SJCRH30 (cell line): Measurements from ENCODE around the gene CNTD1. TPM values are rescaled to one million over a fixed set of nuclear protein-coding genes. Genes with fewer than 3 reads are reported as not detected.
"Not testable (repeated sequence)": the region's sequence is repeated elsewhere in the genome, so short reads cannot be mapped to it uniquely, and the experiment has no call there.

Source experiments
- DNase-seq, 2 experiments: peaks; one replicate each; pipeline ENCODE4 v3.0.0-alpha.2; 2015 to 2020
- H3K27ac ChIP-seq: fragments of 250-450 bp; sonication (Bioruptor Pico); 2 replicates; pipeline ENCODE4 v1.5.1; 2020; ENCODE audit warnings: mild to moderate bottlenecking, moderate library complexity
- H3K27me3 ChIP-seq: fragments of 250-450 bp; sonication (Bioruptor Pico); 2 replicates; pipeline ENCODE4 v1.5.1; 2020; ENCODE audit warnings: mild to moderate bottlenecking, moderate library complexity
- H3K36me3 ChIP-seq: fragments of 250-450 bp; sonication (Bioruptor Pico); 2 replicates; pipeline ENCODE4 v1.5.1; 2020; ENCODE audit warnings: mild to moderate bottlenecking, moderate library complexity
- H3K4me1 ChIP-seq: fragments of 250-450 bp; sonication (Bioruptor Pico); 2 replicates; pipeline ENCODE4 v1.5.1; 2020; ENCODE audit warnings: mild to moderate bottlenecking, moderate library complexity
- H3K4me3 ChIP-seq: fragments of 250-450 bp; sonication (Bioruptor Pico); 2 replicates; pipeline ENCODE4 v1.5.1; 2020; ENCODE audit warnings: mild to moderate bottlenecking, moderate library complexity
- H3K9me3 ChIP-seq: fragments of 250-450 bp; sonication (Bioruptor Pico); replicated peaks from 2 replicates; pipeline ENCODE4 v1.5.1; 2020; ENCODE audit warnings: mild to moderate bottlenecking, moderate library complexity
- total RNA-seq: library from RNA; depleted of rRNA; stranded (reverse); fragments of >200 nt; shearing (Covaris generic); gene quantifications from 2 replicates; pipeline ENCODE4 v1.2.3, GENCODE V29; 2014; rRNA removed

CNTD1 gene
- total RNA-seq, 1 experiment from 2014 or later, result 0.10 TPM

DNA sequence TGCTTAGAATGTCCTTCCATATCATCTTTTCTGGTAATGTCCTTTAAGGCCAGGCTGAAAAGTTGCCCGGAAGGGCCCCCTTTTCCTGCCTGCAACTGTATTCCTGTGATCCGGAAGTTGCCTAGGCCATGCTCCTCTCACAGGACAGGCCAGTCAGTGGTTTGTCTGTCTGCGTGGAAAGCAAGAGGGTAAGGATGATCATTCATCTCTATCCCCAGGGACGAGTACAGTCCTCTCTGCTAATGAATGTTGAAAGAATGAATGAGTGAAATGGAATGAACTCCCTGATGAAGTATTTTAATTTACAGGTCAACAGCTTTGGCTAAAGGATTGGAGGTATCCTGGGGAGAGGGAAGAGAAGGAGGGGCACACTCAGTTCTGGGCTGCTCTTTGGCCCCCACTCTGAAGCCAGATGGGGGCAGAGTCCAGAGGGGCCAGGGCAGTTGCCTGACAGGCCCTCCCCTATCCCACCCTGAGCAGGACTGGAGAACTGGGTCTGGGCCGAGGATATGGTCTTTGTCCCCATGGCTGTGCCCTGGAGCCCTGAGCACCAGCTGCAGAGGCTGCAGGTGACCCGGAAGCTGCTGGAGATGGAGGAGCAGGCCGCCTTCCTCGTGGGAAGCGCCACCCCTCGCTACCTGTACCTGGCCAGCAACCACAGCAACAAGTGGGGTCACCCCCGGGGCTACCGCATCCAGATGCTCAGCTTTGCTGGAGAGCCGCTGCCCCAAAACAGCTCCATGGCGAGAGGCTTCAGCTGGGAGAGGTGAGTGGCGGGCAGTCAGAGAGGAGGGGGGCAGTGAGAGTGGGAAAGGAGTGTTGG is 55.5 kb downstream of the CNTD1 start:
- H3K4me3 ChIP-seq, result no peak overlapping the region
- no peaks in the 10 kb centered on the region for H3K36me3 ChIP-seq
- H3K27me3 ChIP-seq, result no peaks in the 10 kb centered on the region
- H3K9me3 ChIP-seq, result no peaks in the 10 kb centered on the region
- H3K27ac ChIP-seq, result no peak overlapping the region
- DNase-seq, result no peak
- H3K4me1 ChIP-seq, result peaks cover 4% of the 10 kb centered on the region; the same call in 1 of the 2 replicates

DNA sequence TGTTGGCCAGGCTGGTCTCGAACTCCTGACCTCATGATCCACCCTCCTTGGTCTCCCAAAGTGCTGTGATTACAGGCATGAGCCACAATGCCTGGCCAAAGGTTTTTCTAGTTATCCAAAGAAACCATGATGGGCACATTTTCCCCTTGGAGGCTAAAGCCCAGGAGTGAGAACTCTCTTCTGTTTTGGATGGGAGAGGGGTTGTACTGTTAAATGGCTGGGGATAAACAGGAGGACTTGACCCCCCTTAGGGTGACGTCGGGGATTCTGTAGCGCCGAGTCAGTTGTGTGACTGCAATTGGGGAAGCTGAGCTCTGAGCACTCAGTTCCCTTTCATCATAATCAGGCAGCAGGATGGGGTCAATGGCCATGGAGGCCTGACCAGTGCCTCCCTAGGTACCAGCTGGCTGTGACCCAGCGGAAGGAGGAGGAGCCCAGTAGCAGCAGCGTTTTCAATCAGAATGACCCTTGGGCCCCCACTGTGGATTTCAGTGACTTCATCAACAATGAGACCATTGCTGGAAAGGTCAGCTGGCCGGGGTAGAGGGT is 56.5 kb downstream of the CNTD1 start:
- no peaks in the 10 kb centered on the region for H3K27me3 ChIP-seq
- DNase-seq, result no peak
- H3K36me3 ChIP-seq, result no peaks in the 10 kb centered on the region
- no peaks in the 10 kb centered on the region for H3K9me3 ChIP-seq
- no peak overlapping the region for H3K27ac ChIP-seq
- no peak overlapping the region for H3K4me3 ChIP-seq
- H3K4me1 ChIP-seq, result peaks cover 4% of the 10 kb centered on the region; the same call in 1 of the 2 replicates

GRCh38 chr17:42856093-42856492 is 57.4 kb downstream of the CNTD1 start:
- not testable (repeated sequence) for H3K27ac ChIP-seq, H3K36me3 ChIP-seq, H3K27me3 ChIP-seq, H3K4me1 ChIP-seq, H3K9me3 ChIP-seq, DNase-seq, H3K4me3 ChIP-seq

GRCh38 chr17:42856516-42856915 is 57.9 kb downstream of the CNTD1 start:
- H3K4me3 ChIP-seq, H3K4me1 ChIP-seq, H3K27me3 ChIP-seq, H3K9me3 ChIP-seq, H3K36me3 ChIP-seq, H3K27ac ChIP-seq, DNase-seq: not testable (repeated sequence)

DNA sequence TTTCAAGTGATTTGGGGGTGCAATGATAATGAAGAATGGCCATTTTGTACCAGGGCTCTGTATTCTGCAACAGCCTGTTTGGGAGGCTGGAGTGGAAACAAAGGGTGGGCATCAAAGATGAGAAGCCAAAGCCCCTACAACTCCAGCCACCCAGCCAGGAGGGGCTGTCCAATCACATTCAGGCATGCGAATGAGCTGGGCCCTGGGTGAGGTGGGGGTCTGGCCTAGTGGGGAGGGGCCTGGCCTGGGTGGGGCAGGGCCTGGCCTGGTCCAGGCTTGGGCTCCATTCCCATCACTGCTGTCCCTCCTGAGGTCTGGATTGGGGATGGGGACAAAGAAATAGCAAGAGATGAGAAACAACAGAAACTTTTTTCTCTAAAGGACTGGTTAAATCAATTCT is 58.7 kb downstream of the CNTD1 start:
- Histone ChIP-seq H3K27me3 (no peaks in the 10 kb centered on the region), H3K27ac (no peak overlapping the region), H3K9me3 (no peaks in the 10 kb centered on the region), H3K4me3 (no peak overlapping the region), H3K36me3 (no peaks in the 10 kb centered on the region), H3K4me1 (no peaks in the 10 kb centered on the region)
- no peak for DNase-seq

Other genes starting within 250 kb of the CNTD1 start
- 0.73 and 0.76 TPM in 2 replicates for gene HSD17B1, start 245.9 kb upstream of the CNTD1 start, total RNA-seq
- gene COASY, start 236.7 kb upstream of the CNTD1 start, total RNA-seq, result 33.7 and 36.3 TPM in 2 replicates
- gene MLX, start 231.8 kb upstream of the CNTD1 start, total RNA-seq, result 44.5 and 48.4 TPM in 2 replicates
- gene PSMC3IP, start 221.1 kb upstream of the CNTD1 start, total RNA-seq, result 23.8 and 29.7 TPM in 2 replicates
- gene RETREG3, start 189.5 kb upstream of the CNTD1 start, total RNA-seq, result 34.5 and 36.2 TPM in 2 replicates
- 111 and 122 TPM in 2 replicates for gene TUBG1, start 189.2 kb upstream of the CNTD1 start, total RNA-seq
- 6.2 and 10.4 TPM in 2 replicates for gene TUBG2, start 139.6 kb upstream of the CNTD1 start, total RNA-seq
- 10.9 and 13.7 TPM in 2 replicates for gene PLEKHH3, start 121.9 kb upstream of the CNTD1 start, total RNA-seq
- 0.99 and 1.0 TPM in 2 replicates for gene CCR10, start 117.0 kb upstream of the CNTD1 start, total RNA-seq
- 4.0 and 5.0 TPM in 2 replicates for gene CNTNAP1, start 116.3 kb upstream of the CNTD1 start, total RNA-seq
- 17.3 and 27.0 TPM in 2 replicates for gene EZH1, start 53.8 kb upstream of the CNTD1 start, total RNA-seq
- not detected in 2 replicates for gene RAMP2, start 37.6 kb upstream of the CNTD1 start, total RNA-seq
- 71.0 and 79.3 TPM in 2 replicates for gene VPS25, start 25.4 kb upstream of the CNTD1 start, total RNA-seq
- gene WNK4, start 18.3 kb upstream of the CNTD1 start, total RNA-seq, result 0.18 and 0.32 TPM in 2 replicates
- gene COA3, start 157 bp upstream of the CNTD1 start, total RNA-seq, result 105 and 107 TPM in 2 replicates
- gene BECN1, start 25.4 kb downstream of the CNTD1 start, total RNA-seq, result 62.1 and 62.9 TPM in 2 replicates
- gene PSME3, start 34.5 kb downstream of the CNTD1 start, total RNA-seq, result 142 and 145 TPM in 2 replicates
- 0.86 and 1.1 TPM in 2 replicates for gene AOC2, start 45.7 kb downstream of the CNTD1 start, total RNA-seq
- 0.30 and 0.34 TPM in 2 replicates for gene AOC3, start 52.3 kb downstream of the CNTD1 start, total RNA-seq
- gene G6PC1, start 101.9 kb downstream of the CNTD1 start, total RNA-seq, result not detected in 2 replicates
- 21.9 and 29.4 TPM in 2 replicates for gene AARSD1, start 165.6 kb downstream of the CNTD1 start, total RNA-seq
- gene PTGES3L, start 181.2 kb downstream of the CNTD1 start, total RNA-seq, result 5.5 TPM in 2 replicates
- 10.8 and 11.9 TPM in 2 replicates for gene RUNDC1, start 181.7 kb downstream of the CNTD1 start, total RNA-seq
- 3,033 and 3,236 TPM in 2 replicates for gene RPL27, start 199.6 kb downstream of the CNTD1 start, total RNA-seq
- gene IFI35, start 207.9 kb downstream of the CNTD1 start, total RNA-seq, result 0.33 TPM in 1 of 2 replicates, not detected in the other
- 32.5 and 34.9 TPM in 2 replicates for gene VAT1, start 223.5 kb downstream of the CNTD1 start, total RNA-seq
- 0.68 and 0.79 TPM in 2 replicates for gene RND2, start 226.4 kb downstream of the CNTD1 start, total RNA-seq